GM10847 (cell line): Measurements from ENCODE around the gene TCF15.

ENCODE experiments used
- POLR2A ChIP-seq: IDR thresholded peaks from 2 replicates; pipeline ENCODE4 v1.6.1; 2011; ENCODE audit not compliant: insufficient read length; ENCODE audit errors: extremely low read depth

The TCF15 gene

DNA sequence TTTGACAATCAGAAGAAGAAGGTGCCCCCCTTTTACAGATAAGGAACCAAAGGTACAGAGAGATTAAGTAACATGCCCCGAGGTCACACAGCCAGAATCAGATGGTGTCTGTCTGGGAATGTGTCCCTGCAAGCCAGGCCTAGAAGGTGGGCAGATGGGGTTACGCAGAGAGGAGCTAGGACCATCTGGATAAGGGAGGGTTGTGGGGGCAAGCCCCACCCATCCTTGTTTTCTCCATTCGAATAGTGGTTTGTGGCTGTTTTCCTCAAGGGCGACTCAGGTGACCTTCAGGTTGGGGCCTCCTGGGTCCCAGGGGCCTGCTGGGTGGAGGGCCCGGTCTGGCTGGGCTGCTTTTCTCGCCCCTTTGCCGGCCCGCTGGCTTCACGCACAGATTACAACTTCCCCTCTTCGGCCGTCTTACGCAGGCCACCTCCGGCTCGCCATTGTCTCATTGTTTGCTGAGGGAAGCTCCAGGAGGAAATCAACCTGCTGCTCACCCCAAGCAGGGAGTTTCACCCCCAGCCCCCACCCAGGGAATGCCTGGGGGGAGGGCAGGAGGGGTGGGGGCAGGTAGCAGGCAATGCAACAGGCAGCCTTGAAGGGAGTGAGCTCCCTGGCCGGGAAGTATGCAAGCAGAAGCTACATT, 35.7 kb downstream of the TCF15 start:
- TF ChIP-seq POLR2A, result no peak

GRCh38 chr20:573414-574296, 36.5 kb downstream of the TCF15 start:
- no peak for TF ChIP-seq POLR2A

- TF ChIP-seq POLR2A, result no peak
These were observed 37.4 kb downstream of the TCF15 start for GRCh38 chr20:572727-573126.

DNA sequence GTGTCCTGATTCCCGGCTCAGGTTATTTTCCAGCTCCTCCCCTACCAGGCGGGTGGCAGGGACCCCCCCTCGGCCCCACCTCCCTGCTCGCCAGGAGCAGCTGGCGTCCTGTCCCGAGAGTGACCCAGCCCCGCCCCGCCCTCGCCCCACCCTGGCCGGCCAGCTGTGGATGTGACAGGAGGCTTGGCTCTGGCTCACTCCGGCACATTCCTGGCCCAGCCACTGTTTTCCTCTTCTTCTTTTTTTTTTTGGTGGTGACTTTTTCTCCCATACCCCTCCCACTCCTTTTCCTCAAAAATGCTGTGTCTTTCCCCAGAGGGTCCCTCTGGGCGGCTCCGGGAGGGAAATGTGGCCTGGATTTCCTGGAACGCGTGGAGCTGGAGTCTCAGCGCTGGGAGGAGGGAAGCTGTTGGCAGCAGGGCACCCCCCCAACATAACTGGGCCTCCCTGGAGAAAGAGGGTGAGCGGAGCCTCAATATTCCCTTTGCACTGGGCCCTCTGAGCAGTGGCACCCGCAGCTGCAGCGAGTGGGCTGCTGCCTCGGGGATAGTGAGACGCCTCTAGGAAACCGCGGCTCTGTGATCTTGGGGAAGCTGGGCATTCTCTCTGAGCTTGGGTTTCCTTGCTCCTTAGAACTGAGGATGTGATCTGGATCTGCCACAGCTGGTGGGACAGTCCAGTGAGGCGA, 38.2 kb downstream of the TCF15 start:
- no peak for TF ChIP-seq POLR2A

DNA sequence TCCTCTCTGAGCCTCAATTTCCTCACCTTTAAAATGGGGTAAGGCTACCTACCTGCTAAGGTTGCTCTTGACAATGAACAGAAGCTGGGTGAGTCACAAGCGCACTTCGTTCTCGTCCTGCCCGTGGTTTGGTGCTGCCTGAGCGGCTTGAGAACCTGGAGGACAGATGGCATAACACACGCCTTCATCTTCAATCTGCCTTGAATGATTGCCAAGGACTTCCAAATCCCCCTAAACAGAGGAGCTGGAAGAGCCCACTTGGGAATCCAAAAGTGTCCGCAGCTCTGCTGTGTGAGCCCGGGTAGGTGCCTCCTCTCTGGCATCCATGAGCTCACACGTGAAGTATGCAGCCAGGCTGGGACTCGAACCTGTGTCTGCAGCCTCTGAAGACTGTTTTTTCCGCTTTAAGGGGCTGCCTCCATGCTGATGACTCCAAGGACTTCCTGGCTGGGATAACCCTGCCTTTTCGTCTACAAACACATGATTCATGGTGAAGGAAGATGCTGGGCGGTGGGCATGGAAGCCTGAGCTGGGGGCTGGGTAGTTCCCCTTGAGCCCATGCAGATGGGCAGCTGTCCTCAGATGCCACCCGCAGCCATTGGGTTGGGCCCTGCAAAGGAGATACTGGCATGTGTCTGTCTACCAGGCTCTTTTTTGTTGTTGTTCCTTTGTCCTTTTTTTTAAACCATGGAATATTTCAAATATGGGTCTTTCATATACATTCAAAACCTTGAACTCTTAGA, 41.3 kb downstream of the TCF15 start:
- no peak for TF ChIP-seq POLR2A

DNA sequence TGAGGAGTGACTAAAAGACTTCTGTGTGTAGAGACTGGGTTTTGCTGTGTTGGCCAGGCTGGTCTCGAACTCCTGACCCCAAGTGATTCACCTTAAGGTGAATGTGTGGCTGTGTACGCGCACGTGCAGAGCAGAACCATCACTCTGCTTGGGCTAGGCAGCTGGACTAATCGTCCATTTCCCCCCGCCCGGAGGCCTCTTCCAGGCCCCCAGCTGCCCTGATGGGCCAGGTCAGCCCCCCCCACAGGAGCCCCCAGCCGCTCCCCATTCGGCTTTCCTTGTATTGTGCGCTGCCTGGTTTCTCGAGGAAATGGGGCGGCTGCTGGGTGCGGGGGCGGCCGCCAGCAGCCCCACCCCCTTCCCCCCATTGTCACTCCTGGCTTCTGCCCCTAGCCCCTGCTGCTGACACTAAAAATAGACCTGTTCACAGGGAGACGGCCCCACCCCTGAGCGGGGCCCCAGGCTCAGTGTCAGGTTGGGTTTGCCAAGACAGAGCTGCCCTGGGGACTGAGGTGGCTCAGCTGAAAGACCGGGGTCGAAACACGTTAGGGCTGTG, 41.9 kb downstream of the TCF15 start:
- TF ChIP-seq POLR2A, result no peak

- TF ChIP-seq POLR2A, result no peak
These were observed 45.9 kb downstream of the TCF15 start for GRCh38 chr20:564192-564591.

GRCh38 chr20:563187-563586, 46.9 kb downstream of the TCF15 start:
- TF ChIP-seq POLR2A, result no peak

DNA sequence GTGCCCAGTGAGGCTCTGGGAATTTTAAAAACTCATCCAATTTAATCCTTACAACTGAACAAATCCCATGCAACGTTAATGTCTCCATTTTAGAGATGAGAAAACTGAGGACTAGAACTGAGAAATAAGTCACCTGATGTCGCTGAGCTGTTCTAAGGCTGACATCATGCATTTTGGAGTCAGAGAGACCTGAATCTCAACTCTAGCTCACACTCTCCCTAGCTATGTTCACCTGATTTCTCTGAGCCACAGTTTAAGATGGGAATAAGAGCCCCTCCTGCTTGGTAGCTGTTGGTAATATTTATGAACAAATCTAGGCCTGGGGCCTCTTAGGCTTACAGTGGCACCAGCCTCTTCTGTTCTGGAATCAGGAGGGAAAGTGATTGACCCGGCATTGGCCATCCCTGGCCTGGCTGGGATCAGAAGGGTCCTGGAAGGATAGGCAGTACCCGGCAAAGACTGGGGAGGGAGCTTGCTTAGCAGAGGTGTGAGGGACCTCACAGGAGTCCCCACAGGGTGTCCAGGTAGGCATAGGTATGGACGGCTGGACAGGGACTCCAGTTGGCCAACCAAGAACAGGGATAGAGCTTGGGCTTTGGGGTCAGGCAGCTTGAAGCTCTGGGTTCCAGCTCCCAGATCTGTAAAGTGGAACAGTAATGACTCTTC, 47.7 kb downstream of the TCF15 start:
- no peak for TF ChIP-seq POLR2A

- no peak for TF ChIP-seq POLR2A
These were observed 48.5 kb downstream of the TCF15 start for GRCh38 chr20:561437-562231.

- TF ChIP-seq POLR2A, result no peak
These were observed 49.4 kb downstream of the TCF15 start for GRCh38 chr20:560680-561079.

DNA sequence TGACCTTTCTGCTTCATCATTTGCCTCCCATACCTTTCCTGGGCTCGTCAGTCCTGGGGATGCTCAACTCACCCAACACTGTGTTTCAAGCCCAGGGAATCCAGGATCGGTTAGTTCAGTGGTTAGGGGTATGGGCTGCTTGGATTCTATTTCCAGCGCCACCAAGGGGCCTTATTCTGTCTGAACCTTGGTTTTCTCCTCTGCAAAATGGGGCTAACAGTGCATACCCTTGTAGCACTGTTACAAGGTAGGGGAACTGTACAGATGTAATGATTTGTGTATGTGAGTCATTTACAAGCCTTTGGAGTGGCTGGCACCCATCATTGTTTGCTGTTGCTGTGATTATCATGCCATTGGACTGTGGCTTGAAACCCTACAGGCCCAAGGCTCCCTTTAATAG, 52.0 kb downstream of the TCF15 start:
- no peak for TF ChIP-seq POLR2A

- no peak for TF ChIP-seq POLR2A
These were observed 53.1 kb downstream of the TCF15 start for GRCh38 chr20:556984-557383.

DNA sequence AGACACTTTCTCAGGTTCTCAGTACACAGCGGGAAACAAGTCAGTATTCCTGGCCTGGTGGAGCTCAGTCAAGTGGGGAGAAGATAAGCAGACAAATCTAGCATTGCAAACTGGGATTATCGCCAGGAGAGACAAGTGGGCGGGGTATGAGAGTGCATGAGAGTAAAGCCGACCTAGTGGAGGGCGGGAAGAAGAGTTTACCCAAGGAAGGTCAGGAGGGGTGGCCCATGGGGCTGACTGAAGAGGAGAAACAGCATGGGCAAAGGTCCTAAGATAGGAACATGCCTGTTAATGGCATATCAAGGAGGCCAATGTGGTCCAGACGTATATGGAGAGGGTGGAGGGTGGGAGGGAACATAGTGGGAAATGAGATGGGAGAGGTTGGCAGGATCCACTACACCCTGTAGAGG, 54.1 kb downstream of the TCF15 start:
- no peak for TF ChIP-seq POLR2A
